ENCODE data around the gene HOXA13.

Gene HOXA13

GRCh38 chr7:27207348-27207985, 7.6 kb upstream of the HOXA13 start:
- DNase-seq (ENCODE audit: low read depth), result no peak

DNA sequence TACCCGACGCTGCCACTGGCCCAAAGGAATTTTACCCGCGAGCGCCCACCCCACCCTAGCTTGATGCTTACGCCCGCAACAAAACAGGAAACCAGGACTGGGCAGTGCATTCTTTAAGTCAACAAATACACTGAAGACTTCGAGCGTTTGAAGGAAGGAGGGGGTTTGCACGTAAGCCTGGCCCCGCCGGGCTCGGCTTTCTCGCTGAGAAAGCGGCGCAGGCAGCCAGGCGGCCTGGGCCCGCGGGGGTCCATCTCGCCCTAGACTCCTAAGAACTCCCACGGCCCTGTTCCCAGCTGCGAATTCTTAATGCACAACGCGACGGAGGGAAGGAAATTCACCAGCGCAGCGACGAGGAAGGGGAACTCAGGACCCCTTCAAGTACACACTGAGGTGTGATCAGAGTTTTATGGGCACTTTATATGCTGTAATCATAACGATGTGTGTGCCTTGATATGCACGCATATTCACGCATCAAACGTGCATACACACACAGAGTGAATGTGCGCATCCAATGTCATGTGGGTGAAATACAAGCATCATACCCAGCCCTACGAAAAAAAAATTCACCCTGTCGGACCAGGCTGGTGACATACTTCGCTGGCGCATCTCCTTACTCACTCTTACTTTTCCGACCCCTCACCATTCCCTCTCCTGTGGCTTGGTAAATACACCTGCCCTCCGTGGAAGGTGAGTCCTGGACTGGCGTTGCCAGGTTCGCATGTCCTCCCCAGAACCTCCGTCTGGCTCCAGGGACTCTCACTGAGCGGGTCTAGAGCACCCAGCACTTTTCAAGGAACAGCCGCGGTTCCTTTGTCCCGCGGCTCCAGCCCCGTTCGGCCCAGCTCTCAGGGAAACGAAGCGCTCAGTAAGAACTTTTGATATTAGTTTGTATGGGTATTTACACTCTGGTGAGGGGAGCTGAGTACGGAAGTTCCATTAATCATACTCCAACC, 5.7 kb upstream of the HOXA13 start:
- DNase-seq (ENCODE audit: low read depth), result no peak

GRCh38 chr7:27204851-27205322, 5.0 kb upstream of the HOXA13 start:
- DNase-seq (ENCODE audit: low read depth), result no peak

- DNase-seq (ENCODE audit: low read depth), result no peak
Observed at GRCh38 chr7:27203964-27204594, 4.2 kb upstream of the HOXA13 start.

GRCh38 chr7:27203365-27203953, 3.6 kb upstream of the HOXA13 start:
- no peak for DNase-seq (ENCODE audit: low read depth)

GRCh38 chr7:27202862-27203134, 2.9 kb upstream of the HOXA13 start:
- no peak for DNase-seq (ENCODE audit: low read depth)

DNA sequence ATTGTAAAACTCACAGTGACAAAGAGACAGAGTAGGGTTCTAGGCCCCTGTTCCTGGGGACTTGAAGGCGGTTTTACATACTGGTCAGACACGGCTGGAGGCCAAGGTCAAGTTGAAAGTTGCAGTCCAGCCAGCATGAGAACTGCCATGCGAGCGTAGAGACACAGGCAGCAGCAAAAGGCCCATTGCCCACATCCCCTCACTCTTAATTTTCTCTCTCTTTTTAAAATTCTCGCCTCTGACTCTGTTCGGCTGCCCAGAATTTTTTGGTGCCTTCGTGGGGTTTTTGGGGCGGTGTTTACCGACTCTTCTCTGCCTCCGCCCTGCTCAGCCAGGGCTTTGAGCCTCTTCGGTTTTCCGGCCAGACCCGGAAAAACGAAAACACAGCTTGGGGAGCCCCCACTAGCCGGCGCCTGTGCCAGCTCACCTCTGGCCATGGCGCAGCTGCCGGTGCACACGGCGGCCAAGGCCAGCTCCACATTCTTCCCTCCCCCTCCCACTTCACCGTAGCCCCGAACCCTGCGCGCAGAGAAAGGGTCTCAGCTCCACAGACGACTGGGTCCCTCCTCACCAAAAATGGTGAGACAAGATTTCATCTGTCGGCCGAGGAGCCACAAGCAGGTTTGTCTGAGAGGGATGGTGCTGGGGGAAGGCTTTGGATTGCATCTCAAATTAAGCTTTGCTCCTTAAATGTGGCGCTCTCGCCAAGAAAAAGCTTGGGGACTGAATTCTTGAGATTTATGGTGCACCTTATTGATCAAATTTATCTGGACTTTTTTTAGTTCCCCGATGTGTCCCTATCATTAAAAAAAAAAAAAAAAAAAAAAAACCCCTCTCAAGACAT, 2.3 kb upstream of the HOXA13 start:
- DNase-seq (ENCODE audit: low read depth), result no peak

DNA sequence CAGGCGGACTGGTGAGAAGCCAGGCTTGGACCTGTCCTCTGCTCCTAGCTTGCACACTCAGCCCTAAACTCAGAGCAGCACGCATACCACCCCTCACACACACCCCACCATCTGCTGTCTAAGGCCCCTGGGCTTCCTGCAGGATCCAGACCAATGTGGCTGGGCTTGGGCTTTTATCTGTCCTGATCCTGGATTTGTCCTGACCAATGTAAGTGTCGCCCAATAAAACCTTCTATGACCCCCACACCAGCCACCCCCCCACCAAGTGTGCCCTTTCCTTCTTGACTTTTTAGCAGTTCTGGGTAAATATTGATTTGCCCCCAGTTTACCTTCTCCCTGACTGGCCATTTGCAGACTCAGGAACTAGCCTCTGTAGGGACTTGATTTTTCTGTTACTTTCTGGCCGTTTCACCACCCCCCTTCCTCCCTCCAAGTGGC, 1.7 kb upstream of the HOXA13 start:
- DNase-seq (ENCODE audit: low read depth), result no peak

- no peak for DNase-seq (ENCODE audit: low read depth)
Observed at GRCh38 chr7:27200761-27201579, 1.1 kb upstream of the HOXA13 start.

- DNase-seq (ENCODE audit: low read depth), result no peak
Observed at GRCh38 chr7:27198871-27199801, 755 bp downstream of the HOXA13 start.

DNA sequence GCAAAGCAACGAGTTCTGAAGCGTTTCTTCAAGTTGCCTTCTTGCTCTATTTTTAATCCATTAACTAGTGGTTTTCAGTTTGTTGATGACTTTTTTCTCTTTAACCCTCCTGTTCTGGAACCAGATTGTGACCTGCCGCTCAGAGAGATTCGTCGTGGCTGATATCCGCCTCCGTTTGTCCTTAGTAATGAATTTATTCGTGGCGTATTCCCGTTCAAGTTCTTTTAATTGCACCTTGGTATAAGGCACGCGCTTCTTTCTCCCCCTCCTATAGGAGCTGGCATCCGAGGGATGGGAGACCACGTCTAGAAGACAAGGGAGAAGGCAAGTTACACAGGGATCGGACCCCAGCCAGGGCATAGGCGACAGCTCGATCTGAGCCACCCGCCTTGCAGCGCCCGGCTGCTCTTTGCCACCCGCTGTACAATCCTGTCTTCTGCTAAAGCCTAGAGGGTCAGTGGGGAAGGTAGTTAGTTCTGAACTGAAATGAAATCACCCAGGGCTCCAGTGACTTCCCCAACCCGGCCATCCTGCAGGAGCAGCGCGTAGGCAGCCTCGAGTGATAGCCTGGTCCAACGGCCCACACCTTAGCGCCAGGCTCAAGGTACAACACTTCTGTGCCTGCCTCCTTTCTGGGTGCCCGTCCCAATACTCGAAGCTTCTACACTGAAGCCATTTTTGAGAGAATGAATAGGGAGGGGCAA, 1.6 kb downstream of the HOXA13 start:
- DNase-seq (ENCODE audit: low read depth), result no peak

- DNase-seq (ENCODE audit: low read depth), result no peak
Observed at GRCh38 chr7:27197137-27198042, 2.5 kb downstream of the HOXA13 start.

DNA sequence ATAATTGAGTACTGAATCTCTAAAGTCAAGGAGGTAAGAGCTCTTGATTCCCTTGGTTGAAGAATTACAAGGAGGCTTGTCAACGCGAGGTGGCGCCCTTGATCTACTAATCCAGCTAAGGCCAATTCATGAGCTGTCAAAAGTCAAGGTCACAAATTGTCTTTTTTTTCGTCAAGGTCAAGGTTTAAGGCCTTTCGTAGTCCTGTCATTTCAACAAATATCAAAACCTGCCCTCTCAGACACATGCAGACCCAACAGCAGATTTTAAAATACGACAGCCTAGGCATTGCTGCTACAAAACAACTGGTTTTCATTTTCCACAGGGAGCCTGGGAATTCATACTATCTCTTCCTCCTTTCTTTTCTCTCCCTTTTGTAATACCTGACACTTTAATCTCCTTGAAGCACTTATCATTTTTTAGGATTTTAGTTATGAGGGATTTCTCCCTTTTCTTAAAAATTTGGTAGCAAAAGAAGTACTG, 3.6 kb downstream of the HOXA13 start:
- DNase-seq (ENCODE audit: low read depth), result no peak

DNA sequence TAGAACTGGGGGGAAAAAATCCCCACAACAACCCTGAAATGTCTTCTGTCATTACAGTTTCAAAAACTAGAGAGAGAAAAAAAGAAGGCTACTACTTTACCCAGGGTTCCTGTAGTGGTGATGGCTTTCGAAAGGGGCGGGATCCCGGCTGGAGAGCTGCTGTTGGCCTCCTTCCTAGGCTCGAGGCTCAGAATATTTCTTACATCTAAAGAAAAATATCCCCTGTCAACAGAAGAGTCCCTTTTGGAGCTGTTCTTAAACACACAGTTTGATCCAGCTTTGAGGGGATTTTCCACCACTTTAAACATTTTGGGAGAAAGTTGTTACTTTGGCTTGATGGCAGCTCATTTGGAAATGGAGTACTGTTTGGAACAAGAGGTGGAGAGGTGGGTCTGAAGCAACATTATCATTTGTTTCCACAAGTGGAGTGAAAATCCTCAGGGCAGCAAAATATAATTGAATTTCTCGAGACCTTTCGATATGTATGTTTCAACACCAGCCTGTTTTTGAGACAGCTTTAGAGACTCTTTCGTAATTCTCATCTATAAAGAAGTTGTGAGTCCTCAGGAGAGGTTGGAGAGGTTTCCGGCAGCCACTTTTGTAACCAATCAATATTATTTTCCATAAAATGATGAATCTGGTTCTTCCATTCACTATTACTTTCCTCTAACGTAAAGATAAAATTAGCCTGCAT, 5.1 kb downstream of the HOXA13 start:
- no peak for DNase-seq (ENCODE audit: low read depth)

- DNase-seq (ENCODE audit: low read depth), result no peak
Observed at GRCh38 chr7:27194002-27194352, 5.9 kb downstream of the HOXA13 start.

- no peak for DNase-seq (ENCODE audit: low read depth)
Observed at GRCh38 chr7:27193335-27194001, 6.4 kb downstream of the HOXA13 start.
